ENCODE data around the gene GNAS-AS1.

GNAS-AS1 gene

DNA sequence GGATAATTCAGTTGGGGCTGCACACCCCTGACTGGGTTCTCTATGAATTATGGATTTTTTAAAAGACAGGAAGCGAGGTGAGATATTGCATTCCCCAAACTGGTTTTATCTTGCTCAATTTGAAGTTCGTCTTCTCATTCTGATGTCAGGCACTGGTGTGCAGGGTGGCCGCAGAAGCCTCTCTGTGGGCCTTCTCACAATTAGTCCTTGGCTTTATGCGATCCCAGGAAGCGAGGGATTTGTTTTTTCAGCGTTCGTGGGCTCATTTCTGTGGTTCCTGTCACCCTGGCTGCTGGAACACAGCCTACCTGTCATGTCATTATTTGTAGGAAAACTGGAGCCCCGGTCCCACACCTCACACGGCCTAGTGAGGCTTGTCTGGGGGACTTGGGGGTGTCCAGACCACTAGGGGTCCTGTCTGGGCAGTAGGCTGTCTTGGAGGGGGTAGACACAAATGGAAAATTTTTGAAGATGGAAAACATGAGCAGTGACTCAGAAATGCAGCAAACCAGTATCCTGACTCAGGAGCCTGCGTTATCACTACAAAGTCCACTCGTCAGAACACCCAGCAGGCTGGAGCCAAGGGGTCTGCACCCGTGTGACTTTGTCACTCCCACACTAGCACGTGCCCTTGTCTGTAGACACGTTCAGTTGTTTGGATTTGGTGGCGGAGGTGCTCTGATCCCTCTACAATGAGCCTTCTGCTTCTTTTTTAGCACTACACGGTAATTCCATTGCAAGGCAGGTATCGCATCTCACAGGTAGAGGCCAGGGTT lies 42.2 kb downstream of the GNAS-AS1 start:
- H3K27me3 ChIP-seq (ENCODE audit: insufficient read depth, low read depth, severe bottlenecking) = peaks cover 81% of the 10 kb centered on the region
- TF ChIP-seq CTCF (IDR thresholded peaks at IDR 0.05; ENCODE audit: low read depth, low read length) = no peak

DNA sequence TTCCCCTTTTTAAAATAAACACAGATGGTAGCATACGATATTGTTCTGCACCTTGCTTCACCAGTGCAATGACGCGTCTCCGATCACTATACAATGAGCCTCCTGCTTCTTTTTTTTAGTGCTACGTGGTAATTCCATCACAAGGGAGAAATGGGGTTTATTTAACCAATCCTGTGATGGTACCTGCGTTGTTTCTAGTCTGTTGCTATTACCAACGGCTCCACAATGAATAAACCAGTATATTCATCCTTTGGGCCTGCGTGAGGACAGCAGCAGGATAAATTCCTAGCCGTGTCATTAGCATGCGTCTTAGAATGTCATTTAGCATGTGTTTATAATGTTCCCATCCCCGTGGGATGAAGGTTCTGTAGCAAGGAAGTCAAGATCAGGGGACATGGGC lies 42.9 kb downstream of the GNAS-AS1 start:
- H3K27ac ChIP-seq = no peak overlapping the region
- no peaks in the 10 kb centered on the region for H3K9me3 ChIP-seq (ENCODE audit: severe bottlenecking)
- TF ChIP-seq CTCF (IDR thresholded peaks at IDR 0.05; ENCODE audit: low read depth, low read length) = no peak
- no peak overlapping the region for H3K4me3 ChIP-seq (ENCODE audit: low read depth, low read length)
- H3K27me3 ChIP-seq (ENCODE audit: insufficient read depth, low read depth, severe bottlenecking) = peaks cover 83% of the 10 kb centered on the region
- DNase-seq = no peak
- H3K36me3 ChIP-seq = no peaks in the 10 kb centered on the region

More for the DNA sequence above, 42.2 kb downstream of the GNAS-AS1 start:
- Histone ChIP-seq H3K27ac (no peak overlapping the region), H3K36me3 (no peaks in the 10 kb centered on the region), H3K4me3 (ENCODE audit: low read depth, low read length) (no peak overlapping the region), H3K9me3 (ENCODE audit: severe bottlenecking) (no peaks in the 10 kb centered on the region)
- DNase-seq = no peak

DNA sequence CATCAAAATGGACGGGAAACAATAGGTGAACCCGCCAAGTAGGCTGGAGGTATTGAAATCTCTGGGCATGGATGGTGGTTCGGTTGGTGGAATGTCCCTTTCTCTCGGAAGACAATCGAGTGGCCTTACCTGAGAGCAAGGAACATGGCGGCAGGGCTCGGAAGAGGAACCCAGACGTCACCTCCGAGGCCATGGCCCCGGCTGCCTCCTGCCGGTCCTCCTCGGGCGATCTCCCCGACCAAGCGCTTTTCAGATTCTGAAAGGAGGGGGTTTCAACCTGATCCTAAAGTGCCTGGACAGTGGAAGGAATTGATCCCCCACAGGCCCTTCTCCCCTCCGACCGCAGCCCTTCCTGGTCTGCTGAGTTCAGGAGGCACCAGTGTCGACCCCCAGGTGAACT lies 47.2 kb downstream of the GNAS-AS1 start:
- Histone ChIP-seq H3K27ac (no peak overlapping the region), H3K4me3 (ENCODE audit: low read depth, low read length) (no peak overlapping the region), H3K9me3 (ENCODE audit: severe bottlenecking) (no peaks in the 10 kb centered on the region), H3K27me3 (ENCODE audit: insufficient read depth, low read depth, severe bottlenecking) (peaks cover 72% of the 10 kb centered on the region), H3K36me3 (no peaks in the 10 kb centered on the region)
- TF ChIP-seq CTCF (IDR thresholded peaks at IDR 0.05; ENCODE audit: low read depth, low read length) = no peak
- no peak for DNase-seq

DNA sequence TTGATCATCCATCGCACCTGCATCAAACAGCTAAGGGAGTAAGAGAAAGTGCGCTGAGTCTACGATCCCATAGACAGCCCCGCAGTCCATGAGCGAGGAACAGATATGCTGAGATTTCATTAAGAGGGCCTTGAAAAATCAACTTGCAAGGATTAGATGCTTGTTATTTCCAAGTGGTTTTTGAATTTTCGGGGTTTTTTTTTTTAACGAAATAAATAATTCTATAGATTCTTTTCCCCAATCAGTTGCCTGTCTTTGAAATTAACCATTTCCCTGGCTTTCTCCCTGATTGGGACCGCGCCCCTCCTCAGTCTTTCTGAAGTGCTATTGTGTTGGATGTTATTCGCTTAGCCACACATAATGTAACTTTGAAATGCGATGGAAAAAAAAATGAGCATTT lies 48.6 kb downstream of the GNAS-AS1 start:
- DNase-seq = no peak
- no peak for TF ChIP-seq CTCF (IDR thresholded peaks at IDR 0.05; ENCODE audit: low read depth, low read length)
- Histone ChIP-seq H3K9me3 (ENCODE audit: severe bottlenecking) (no peaks in the 10 kb centered on the region), H3K4me3 (ENCODE audit: low read depth, low read length) (no peak overlapping the region), H3K27me3 (ENCODE audit: insufficient read depth, low read depth, severe bottlenecking) (peaks cover 75% of the 10 kb centered on the region), H3K36me3 (no peaks in the 10 kb centered on the region), H3K27ac (no peak overlapping the region)

GRCh38 chr20:58800134-58800871 lies 50.4 kb downstream of the GNAS-AS1 start:
- TF ChIP-seq CTCF (IDR thresholded peaks at IDR 0.05; ENCODE audit: low read depth, low read length) = no peak
- Histone ChIP-seq H3K4me3 (ENCODE audit: low read depth, low read length) (no peak overlapping the region), H3K9me3 (ENCODE audit: severe bottlenecking) (no peaks in the 10 kb centered on the region), H3K27me3 (ENCODE audit: insufficient read depth, low read depth, severe bottlenecking) (peaks cover 78% of the 10 kb centered on the region), H3K27ac (no peak overlapping the region), H3K36me3 (no peaks in the 10 kb centered on the region)
- no peak for DNase-seq

Measured in WERI-Rb-1 (cell line).